Hepatocyte (in vitro differentiated cells): ENCODE data around the gene TNPO3. TPM values are rescaled to one million over a fixed set of nuclear protein-coding genes. Genes with fewer than 3 reads are reported as not detected.

Source experiments
- DNase-seq: peaks from one replicate; pipeline ENCODE4 v3.0.0-alpha.2; 2016; ENCODE audit warnings: low spot score
- H2AFZ ChIP-seq: fragments of 200-600 bp; sonication (generic); 2 replicates; pipeline ENCODE4 v1.6.0; 2016; ENCODE audit warnings: antibody characterized with exemption, mild to moderate bottlenecking
- H3K27ac ChIP-seq: fragments of 200-600 bp; sonication (generic); 2 replicates; pipeline ENCODE4 v1.5.1; 2016; ENCODE audit warnings: mild to moderate bottlenecking
- H3K27me3 ChIP-seq: fragments of 200-600 bp; sonication (generic); 2 replicates; pipeline ENCODE4 v1.6.1; 2016
- H3K36me3 ChIP-seq: fragments of 200-600 bp; sonication (generic); replicated peaks from 2 replicates; pipeline ENCODE4 v1.5.1; 2016; ENCODE audit warnings: low read depth; ENCODE audit not compliant: insufficient read depth
- H3K4me1 ChIP-seq: fragments of 200-600 bp; sonication (generic); 2 replicates; pipeline ENCODE4 v1.5.1; 2016; ENCODE audit warnings: mild to moderate bottlenecking, moderate library complexity; ENCODE audit not compliant: insufficient read depth
- H3K4me2 ChIP-seq: fragments of 200-600 bp; sonication (generic); 2 replicates; pipeline ENCODE4 v1.6.0; 2016
- H3K4me3 ChIP-seq: fragments of 200-600 bp; sonication (generic); 2 replicates; pipeline ENCODE4 v1.5.1; 2016; ENCODE audit warnings: mild to moderate bottlenecking
- H3K79me2 ChIP-seq: fragments of 200-600 bp; sonication (generic); 2 replicates; pipeline ENCODE4 v1.6.0; 2017; ENCODE audit warnings: mild to moderate bottlenecking
- H3K9me2 ChIP-seq: fragments of 200-600 bp; sonication (generic); replicated peaks from 2 replicates; pipeline ENCODE4 v1.6.0; 2017; ENCODE audit warnings: mild to moderate bottlenecking; ENCODE audit not compliant: insufficient read depth
- H3K9me3 ChIP-seq: fragments of 200-600 bp; sonication (generic); 2 replicates; pipeline ENCODE4 v1.5.1; 2016; ENCODE audit warnings: low read depth, mild to moderate bottlenecking
- H4K20me1 ChIP-seq: fragments of 200-600 bp; sonication (generic); 2 replicates; pipeline ENCODE4 v1.6.0; 2016; ENCODE audit warnings: mild to moderate bottlenecking; ENCODE audit not compliant: insufficient read depth, poor library complexity, severe bottlenecking
- EZH2 ChIP-seq: fragments of 200-600 bp; sonication (generic); IDR thresholded peaks from 2 replicates; pipeline ENCODE4 v1.6.1; 2016; ENCODE audit warnings: antibody characterized with exemption, mild to moderate bottlenecking, borderline replicate concordance
- EZH2phosphoT487 ChIP-seq: fragments of 200-600 bp; sonication (generic); IDR thresholded peaks from one replicate; pipeline ENCODE4 v1.6.1; 2018; ENCODE audit warnings: antibody characterized with exemption, mild to moderate bottlenecking, low read depth, moderate library complexity; ENCODE audit not compliant: unreplicated experiment, severe bottlenecking
- WGBS: methylation state at CpG from one replicate; pipeline ENCODE4 v1.1.6; 2016; ENCODE audit warnings: low lambda C conversion rate; ENCODE audit errors: missing lambda C conversion rate; 5-methylcytosine and 5-hydroxymethylcytosine counted together
- polyA plus RNA-seq: library from polyadenylated mRNA; unstranded; fragments of >200 nt; fragmentation: Nextera tagmentation; extraction: Ambion mirVana; gene quantifications from 2 replicates; pipeline ENCODE4 v1.2.1, GENCODE V29; 2016
- small RNA-seq: library from RNA; depleted of rRNA; stranded (forward); fragments of <200 nt; gene quantifications from one replicate; pipeline ENCODE3, GENCODE V24; 2014
- total RNA-seq: library from RNA; depleted of rRNA; stranded (reverse); fragments of >200 nt; gene quantifications from 2 replicates; pipeline ENCODE4 v1.2.3, GENCODE V29; 2014
- TF ChIP-seq, protein P1 (sequence below): fragments of 200-600 bp; sonication (generic); IDR thresholded peaks from 2 replicates; pipeline ENCODE4 v1.5.1; 2016; ENCODE audit warnings: antibody characterized with exemption, mild to moderate bottlenecking; ENCODE audit not compliant: poor library complexity

TNPO3 gene
- total and polyA plus RNA-seq, 2 experiments from 2014 or later: 19.9 to 35.4 TPM

- Histone ChIP-seq H3K9me3 (no peaks in the 10 kb centered on the region), H2AFZ (no peak overlapping the region), H3K36me3 (no peaks in the 10 kb centered on the region), H3K27ac (no peak overlapping the region), H3K4me3 (no peak overlapping the region), H3K79me2 (no peaks in the 10 kb centered on the region), H4K20me1 (no peaks in the 10 kb centered on the region), H3K27me3 (peaks cover 24% of the 10 kb centered on the region), H3K9me2 (no peaks in the 10 kb centered on the region), H3K4me2 (no peak overlapping the region), H3K4me1 (peaks cover 9% of the 10 kb centered on the region)
- 92% methylated on average over 19 of the region's 19 CpGs for WGBS
- no peak for DNase-seq
- TF ChIP-seq, protein P1, sequence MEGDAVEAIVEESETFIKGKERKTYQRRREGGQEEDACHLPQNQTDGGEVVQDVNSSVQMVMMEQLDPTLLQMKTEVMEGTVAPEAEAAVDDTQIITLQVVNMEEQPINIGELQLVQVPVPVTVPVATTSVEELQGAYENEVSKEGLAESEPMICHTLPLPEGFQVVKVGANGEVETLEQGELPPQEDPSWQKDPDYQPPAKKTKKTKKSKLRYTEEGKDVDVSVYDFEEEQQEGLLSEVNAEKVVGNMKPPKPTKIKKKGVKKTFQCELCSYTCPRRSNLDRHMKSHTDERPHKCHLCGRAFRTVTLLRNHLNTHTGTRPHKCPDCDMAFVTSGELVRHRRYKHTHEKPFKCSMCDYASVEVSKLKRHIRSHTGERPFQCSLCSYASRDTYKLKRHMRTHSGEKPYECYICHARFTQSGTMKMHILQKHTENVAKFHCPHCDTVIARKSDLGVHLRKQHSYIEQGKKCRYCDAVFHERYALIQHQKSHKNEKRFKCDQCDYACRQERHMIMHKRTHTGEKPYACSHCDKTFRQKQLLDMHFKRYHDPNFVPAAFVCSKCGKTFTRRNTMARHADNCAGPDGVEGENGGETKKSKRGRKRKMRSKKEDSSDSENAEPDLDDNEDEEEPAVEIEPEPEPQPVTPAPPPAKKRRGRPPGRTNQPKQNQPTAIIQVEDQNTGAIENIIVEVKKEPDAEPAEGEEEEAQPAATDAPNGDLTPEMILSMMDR: no peak
- TF ChIP-seq EZH2 (no peak), EZH2phosphoT487 (no peak)
Measured at GRCh38 chr7:128906766-128907559, 147.9 kb downstream of the TNPO3 start.

DNA sequence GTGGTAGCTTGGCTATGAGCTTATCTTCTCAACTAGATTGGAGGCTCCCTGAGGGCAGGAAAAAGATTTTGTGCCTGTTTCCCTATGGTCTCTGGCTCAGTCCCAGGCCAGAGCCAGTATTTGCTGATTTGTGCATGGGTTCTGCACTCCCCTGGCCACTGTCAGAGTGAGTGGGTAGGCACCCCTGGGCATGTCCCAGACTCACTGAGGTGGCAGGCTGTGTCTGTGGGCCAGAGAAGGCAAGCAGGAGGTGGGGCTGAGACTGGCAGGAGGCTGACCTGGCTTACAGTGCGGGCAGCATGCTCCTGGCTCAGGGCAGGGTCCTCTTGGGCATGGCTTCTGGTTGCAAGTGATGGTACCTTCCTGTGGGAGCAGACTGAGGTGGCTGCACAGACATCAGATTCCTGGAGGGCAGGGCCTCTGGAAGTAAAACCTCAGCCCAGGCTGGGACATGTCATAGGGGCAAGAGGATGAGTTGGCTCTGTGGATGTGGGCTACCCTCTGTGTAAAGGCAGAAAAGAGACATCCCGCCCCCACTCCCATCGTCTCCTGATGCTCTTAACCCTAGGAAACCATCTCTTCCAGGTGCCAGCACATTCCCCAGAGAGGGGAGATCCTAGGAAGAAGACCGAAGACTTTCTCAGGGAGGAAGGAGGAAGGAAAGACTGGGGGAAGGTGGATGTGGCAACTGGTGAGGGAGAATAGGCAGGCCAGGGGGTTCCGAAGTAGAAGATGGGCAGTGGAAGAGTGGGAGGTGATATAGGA, 148.7 kb downstream of the TNPO3 start:
- Histone ChIP-seq H2AFZ (no peak overlapping the region), H4K20me1 (no peaks in the 10 kb centered on the region), H3K79me2 (no peaks in the 10 kb centered on the region), H3K4me2 (no peak overlapping the region), H3K9me3 (no peaks in the 10 kb centered on the region), H3K27ac (no peak overlapping the region), H3K4me1 (peaks cover 9% of the 10 kb centered on the region), H3K4me3 (no peak overlapping the region), H3K27me3 (peaks cover 20% of the 10 kb centered on the region), H3K9me2 (no peaks in the 10 kb centered on the region), H3K36me3 (no peaks in the 10 kb centered on the region)
- no peak for TF ChIP-seq EZH2phosphoT487
- TF ChIP-seq EZH2: no peak
- TF ChIP-seq, protein P1: no peak
- no peak for DNase-seq
- 97% methylated on average over 5 of the region's 5 CpGs for WGBS

DNA sequence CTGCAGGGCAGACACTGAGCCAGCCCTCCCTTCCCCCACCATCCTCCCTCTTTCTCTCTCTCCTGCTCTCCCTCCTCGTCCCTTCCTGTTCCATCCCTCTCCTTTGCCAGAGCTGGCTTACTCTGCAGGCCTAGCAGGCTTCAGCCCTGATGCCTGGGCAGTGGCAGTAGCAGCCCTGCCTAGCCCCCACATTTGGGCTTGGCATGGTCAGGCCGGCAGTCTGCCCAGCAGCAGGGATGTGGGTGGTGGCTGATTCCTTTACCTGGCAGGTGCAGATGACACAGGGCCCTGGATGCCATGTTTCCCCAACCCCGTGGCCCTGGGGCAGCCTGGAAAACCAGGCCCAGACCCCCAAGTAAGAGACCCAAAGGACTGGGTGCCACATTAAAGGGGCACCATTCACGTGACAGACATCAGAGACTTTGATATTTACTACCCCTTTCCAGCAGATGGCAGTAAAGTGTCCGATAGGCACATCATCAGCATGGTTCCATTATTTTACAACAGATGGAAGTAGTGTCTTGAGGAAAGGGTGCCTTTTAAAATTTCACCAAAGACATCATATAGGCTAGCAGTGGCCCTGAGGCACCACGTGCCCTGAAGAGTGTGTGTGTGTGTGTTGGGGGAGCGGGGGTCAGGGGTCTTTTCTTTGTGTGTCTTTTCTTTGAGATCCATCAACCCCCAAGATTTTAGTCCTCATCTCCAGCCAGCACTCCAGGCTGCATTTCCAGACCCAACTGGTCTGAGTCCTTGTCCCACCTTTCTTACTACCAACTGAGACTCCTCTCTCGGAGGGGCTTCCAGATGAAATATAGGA, 150.3 kb downstream of the TNPO3 start:
- Histone ChIP-seq H3K4me3 (no peak overlapping the region), H3K27ac (no peak overlapping the region), H3K9me2 (no peaks in the 10 kb centered on the region), H3K36me3 (no peaks in the 10 kb centered on the region), H2AFZ (no peak overlapping the region), H3K4me2 (no peak overlapping the region), H3K4me1 (no peaks in the 10 kb centered on the region), H4K20me1 (no peaks in the 10 kb centered on the region), H3K9me3 (no peaks in the 10 kb centered on the region), H3K79me2 (no peaks in the 10 kb centered on the region), H3K27me3 (peaks cover 10% of the 10 kb centered on the region)
- WGBS: 55% methylated on average over 8 of the region's 8 CpGs
- TF ChIP-seq EZH2: no peak
- TF ChIP-seq EZH2phosphoT487: no peak
- TF ChIP-seq, protein P1: peak; percentile 58
- DNase-seq: peak; percentile 68

Small RNA genes lying within 50 kb of the gene (small RNA-seq; reads per million reads assigned to genes)
- not detected for gene RN7SL306P

Other genes with a start within 250 kb of the TNPO3 start
- gene FLNC, start 224.7 kb downstream of the TNPO3 start, total RNA-seq: 32.8 and 60.7 TPM in 2 replicates
- 40.4 and 46.6 TPM in 2 replicates for gene FLNC, start 224.7 kb downstream of the TNPO3 start, polyA plus RNA-seq
- gene ATP6V1F, start 192.3 kb downstream of the TNPO3 start, total RNA-seq: 181 and 184 TPM in 2 replicates
- gene ATP6V1F, start 192.3 kb downstream of the TNPO3 start, polyA plus RNA-seq: 422 and 426 TPM in 2 replicates
- gene KCP, start 144.4 kb downstream of the TNPO3 start, total RNA-seq: 0.20 and 0.40 TPM in 2 replicates
- gene KCP, start 144.4 kb downstream of the TNPO3 start, polyA plus RNA-seq: 2.4 and 3.3 TPM in 2 replicates
- 0.44 and 0.73 TPM in 2 replicates for gene IRF5, start 117.2 kb downstream of the TNPO3 start, total RNA-seq
- gene IRF5, start 117.2 kb downstream of the TNPO3 start, polyA plus RNA-seq: 0.55 TPM in 1 of 2 replicates, not detected in the other
- 9.6 and 10.4 TPM in 2 replicates for gene TSPAN33, start 89.6 kb upstream of the TNPO3 start, total RNA-seq
- 7.3 and 7.8 TPM in 2 replicates for gene TSPAN33, start 89.6 kb upstream of the TNPO3 start, polyA plus RNA-seq
- 46.2 and 48.8 TPM in 2 replicates for gene SMO, start 133.5 kb upstream of the TNPO3 start, total RNA-seq
- gene SMO, start 133.5 kb upstream of the TNPO3 start, polyA plus RNA-seq: 25.5 and 28.2 TPM in 2 replicates
- gene AHCYL2, start 169.9 kb upstream of the TNPO3 start, total RNA-seq: 16.7 and 20.0 TPM in 2 replicates
- 7.1 and 13.7 TPM in 2 replicates for gene AHCYL2, start 169.9 kb upstream of the TNPO3 start, polyA plus RNA-seq